Bone marrow (tissue), 2 donors: ENCODE data around the gene WDR86.

ENCODE experiments used
- DNase-seq, 2 donors: peaks; one replicate each; lab custom pipeline; 2025; lab: John Stamatoyannopoulos, UW

The WDR86 gene

DNA sequence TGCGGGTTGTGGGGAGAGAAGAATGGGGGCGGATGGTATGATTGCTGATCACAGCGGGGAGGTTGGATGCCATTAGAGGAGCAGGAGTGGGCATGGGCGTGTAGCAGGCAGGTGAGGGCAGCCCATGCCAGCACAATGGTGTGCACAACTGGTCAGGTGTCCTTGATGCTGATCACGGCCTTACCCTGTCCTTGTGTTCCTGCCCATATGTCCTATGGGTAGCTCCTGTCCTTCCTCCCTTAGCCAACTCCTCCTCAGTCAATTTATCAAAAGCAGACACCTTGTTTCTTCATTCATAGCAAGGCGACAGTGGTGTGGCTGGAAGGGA, 30.7 kb downstream of the WDR86 start:
- no peak for DNase-seq

DNA sequence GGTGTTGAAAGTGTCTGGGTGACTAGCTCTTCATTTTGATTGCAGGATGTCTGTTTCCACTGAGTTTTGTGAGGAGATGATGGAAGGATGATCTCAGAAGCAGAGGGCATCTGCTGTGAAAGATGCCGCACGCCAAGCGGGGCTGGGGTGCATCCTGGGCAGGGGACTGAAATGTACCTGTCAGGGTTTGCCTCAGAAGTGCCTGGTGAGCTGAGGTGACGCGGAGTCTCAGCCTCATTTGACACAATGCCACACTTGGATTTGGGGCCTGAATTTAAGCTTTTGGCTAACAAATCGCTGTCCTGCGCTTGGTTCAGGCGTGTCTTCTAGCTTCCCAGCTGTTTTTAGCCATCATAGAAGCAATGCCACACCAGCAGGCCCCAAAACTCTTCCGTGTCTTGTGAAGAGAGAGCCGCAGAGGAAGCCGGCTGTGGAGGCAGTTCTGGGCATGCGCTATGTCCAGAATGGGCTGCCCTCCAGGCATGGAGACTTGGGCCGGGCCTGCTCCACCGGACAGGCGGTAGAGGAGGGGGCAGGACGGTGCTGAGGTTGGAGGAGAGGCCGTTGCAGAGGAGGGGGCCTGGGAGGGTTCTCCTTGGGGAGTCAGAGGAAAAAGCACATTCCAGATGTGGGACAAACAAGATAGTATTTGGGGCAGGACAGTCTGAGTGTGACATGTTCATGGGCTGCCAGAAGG, 31.2 kb downstream of the WDR86 start:
- DNase-seq: no peak

DNA sequence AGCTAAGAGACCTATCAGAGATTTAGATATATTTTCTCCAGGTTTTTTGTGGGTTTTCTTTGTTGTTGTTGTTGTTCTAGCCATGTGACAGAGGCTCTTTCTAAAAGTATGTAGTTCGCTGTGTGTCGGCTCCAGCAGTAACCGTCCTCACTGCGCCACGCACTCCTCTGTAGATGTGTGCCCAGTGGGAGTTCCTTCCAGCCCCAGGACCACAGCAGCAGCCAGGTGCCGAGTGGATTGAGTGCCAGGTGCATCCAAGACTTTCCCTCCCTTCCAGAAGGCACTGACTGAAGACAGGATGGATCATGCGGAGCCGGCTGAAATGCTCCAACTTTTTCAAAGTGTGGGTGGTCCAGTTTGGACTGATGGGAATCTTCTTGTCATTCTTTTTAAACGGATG, 31.8 kb downstream of the WDR86 start:
- no peak for DNase-seq

DNA sequence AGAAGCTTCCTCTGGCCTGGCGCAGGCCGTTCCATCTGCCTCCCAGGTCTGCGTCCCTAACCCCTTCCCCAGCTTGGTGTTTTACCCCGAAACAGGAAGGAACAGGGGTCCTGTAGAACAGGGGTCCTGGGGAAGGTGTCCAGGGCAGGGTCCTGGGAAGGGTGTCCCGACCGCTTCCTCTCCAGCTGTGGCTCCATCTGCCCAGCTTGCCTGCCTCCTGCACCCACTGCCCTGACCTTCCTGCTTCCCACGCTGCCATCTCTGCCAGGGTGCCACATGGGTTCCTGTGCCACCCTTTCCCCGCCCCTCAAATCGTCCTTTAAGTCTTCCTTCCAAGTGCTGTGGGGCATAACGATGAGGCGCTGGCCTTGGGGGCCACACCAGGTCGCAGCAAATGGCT, 32.4 kb downstream of the WDR86 start:
- no peak for DNase-seq

DNA sequence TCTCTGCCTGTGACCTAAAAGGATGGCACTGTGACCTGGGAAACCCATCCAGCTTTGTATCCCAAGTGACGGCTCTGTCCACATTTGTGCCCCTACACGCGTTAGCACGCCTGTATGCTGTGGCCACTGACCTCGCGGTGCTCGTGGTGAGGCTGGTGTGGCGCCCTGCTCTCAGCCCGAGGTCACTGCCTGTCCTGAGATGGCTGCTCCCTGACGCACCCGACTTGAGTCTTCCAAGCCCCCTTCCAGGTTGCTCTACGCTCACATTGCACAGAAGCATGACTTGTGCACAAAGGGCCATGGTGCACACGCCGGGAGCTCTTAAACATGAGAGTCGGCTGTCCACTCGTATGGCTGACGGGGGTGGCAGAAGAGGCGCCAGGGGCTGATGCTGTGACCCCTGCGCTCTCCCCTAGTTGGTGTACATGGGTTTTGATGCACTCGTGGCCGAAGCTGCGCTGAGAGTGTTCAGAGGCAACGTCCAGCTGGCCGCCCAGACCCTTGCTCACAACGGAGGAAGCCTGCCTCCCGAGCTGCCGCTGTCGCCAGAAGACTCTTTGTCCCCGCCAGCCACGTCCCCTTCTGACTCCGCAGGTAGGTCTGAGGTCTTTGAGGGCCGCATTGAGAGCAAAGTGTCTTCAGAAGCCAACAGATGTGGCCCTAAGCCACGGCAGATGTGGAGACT, 33.5 kb downstream of the WDR86 start:
- no peak for DNase-seq

DNA sequence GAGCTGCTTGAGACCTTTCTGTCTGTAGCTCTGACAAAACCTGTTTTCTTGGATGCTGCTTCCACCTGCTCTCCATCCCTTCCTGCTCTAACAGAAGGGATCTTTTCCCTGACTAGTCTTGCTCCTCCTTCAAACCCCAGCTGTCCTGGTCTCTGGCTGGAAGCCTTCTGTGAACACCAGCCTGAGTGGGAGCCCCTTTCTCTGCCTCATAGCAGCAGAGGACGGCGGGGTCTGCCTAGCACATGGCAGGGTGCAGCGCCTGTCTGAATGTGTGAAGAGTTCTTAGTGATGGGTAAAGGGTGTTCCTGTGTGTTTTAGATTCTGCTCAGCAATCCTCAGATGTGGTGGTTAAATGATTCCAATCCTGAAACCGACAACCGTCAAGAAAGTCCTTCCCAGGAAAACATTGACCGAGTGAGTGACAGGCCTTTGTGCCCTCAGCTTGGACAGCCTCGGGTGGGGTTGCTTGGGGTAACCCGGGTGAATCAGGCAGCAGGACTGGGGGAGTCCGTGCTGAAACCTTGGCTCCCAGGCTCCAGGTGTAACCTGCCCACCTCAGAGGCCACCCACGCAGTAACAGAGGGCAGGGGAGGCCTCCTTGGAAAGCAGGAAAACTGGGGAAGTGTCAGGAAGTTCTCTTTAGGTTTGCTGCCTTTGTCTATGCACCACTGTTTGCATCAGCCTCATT, 34.2 kb downstream of the WDR86 start:
- DNase-seq: no peak

DNA sequence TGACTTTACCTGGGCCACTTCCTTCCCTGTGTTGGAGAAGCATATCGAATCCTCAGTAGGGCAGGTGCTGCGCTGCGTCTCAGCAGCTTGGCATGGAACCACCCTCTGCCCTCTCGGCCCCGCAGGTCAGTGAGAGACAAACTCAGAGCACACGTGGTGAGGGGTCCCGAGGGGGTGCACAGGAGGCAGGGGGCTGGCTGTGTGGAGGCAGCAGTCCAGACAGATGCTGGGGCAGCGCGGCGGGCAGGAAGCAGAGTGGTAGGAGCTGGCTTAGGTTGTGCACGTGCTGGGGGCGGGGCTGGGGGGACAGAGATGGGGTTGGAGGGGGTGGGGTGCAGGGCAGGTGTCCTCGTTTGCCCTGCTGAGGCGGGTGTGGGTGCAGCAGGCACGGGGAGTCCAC, 35.1 kb downstream of the WDR86 start:
- DNase-seq: no peak

DNA sequence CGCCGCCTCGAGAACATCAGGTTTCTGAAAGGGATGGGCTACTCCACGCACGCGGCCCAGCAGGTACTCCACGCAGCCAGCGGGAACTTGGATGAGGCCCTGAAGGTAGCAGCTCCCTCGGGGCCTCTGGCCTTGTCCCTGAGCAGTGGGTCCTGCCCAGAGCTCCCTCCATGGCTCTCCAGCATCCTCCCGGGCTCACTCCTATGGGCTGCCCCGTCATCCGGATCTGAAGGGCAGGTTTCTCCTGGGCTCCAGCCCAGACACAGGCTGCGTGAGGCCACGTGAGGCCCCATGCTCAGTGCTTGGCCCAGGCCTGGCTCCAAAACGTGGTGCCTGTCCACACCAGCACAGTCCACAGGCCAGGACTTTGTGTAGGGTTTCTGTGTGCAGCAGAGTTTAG, 35.7 kb downstream of the WDR86 start:
- DNase-seq: no peak

DNA sequence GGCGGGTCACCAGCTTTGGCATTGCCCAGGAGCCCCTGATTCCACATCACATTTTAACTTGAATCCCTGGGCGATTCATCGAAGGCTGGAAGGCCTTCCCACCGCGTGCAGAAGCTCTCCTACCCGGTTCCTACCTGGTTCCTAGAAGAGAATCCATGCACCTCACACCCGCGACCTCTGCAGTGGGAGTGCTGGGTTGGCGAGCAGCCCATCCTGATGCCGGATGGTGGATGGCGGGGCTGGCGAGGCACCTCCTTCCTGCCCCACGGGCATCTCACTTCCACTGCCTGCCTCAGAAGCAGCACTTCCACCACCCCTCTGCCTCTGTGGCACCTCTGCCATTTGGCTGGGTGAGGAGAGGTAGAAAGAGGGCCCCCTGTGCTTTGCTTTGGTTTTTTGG, 36.2 kb downstream of the WDR86 start:
- no peak for DNase-seq

DNA sequence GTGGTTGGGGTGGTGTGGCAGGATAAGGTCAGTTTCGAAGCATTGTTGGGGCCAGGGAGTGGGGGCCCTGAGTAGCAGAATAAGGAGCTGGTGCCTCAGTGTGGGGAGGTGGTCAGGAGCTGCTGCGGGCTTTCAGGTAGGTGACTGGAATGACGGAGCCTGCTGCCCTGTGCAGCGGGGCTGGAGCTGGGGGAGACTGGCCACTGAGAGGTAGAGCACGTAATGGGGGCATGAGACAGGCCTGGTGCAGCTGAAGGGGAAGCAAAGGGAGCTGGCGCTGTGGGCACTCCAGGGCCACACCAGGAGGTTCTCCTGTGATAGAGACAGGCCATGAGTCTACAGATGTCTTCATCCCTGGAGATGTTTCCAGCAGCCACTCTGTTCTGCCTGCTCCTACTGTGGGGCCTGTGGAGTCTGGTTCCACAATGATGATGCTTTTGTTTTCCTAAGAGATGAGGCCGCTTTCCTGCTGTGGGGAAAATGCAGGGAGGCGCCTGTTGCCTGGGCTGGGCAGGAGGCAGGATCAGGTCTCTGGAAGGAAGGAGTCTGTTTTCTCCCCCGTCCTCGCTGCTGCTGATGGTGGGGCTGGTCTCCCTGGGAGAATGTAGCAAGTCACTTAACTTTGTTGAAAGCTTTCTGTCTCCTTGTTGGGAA, 37.1 kb downstream of the WDR86 start:
- DNase-seq: no peak

DNA sequence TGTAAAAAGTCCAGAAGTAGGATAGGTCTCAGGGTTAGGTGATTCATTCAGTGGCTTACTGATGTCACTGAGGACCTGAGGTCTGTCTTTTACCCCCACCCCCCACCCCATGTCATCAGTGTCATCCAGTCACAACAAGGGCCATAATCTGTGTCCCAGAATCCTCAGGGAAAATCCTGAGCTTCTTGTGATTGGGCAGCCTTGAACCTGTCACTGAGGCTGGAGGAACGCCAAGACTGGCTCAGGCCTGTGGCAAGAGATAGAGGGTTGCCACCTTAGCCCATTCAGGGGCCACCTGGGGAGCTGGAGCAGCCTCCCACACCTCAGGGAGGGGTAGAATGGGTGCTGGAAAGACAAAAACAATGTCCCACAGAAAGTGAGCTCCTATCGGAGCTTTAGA, 38.6 kb downstream of the WDR86 start:
- no peak for DNase-seq

DNA sequence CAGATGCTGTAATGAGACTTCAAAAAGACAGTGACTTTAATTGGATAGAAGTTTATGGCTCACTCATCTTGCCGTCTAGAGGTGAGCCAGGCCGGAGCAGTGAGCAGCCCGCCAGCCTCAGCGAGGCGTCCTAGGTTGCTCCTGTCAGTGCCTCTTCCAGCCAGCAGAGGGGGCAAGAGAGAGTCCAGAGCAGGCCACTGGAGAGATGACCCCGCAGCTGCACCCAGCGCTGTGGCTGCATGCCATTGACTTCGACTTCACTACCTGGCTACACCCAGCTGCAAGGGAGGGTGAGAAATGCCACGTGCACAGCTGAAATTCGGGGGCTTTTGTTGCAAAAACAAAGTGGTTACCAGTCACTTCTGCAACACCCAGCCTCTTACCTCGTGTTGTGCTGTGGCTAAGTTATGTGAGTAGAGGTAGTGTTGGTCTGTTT, 41.7 kb downstream of the WDR86 start:
- DNase-seq: peak; percentile 40 to 54

DNA sequence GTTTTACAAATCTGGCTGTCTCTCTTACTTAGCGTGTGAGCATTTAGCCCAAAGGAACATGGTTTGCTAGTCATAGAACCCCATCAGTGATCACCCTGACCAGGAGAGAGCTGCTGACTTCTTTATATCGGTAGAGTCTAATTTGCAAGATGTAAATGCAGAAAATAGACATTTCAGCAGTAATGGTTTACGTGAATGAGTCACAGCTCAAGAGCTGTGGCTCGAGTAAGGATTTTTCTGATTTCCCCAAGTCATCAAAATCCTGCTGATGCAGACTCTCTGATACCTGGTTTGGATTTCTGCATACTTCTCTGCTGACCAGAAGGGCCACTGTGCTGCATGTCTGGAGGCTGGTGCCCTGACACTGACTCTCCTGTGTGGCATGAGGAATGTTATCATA, 42.6 kb downstream of the WDR86 start:
- no peak for DNase-seq

DNA sequence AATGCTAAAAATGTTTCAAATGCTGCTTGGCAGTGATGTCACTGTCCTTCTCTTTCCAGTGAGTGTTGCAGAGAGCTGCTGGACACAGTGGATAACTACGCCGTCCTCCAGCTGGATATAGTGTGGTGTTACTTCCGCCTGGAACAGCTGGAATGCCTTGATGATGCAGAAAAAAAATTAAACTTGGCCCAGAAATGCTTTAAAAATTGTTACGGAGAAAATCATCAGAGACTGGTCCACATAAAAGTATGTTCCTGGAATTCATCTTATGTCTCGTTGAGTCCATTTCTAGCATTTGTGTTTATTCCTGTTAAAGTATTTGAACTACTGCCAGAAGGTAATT, 43.0 kb downstream of the WDR86 start:
- DNase-seq: no peak

DNA sequence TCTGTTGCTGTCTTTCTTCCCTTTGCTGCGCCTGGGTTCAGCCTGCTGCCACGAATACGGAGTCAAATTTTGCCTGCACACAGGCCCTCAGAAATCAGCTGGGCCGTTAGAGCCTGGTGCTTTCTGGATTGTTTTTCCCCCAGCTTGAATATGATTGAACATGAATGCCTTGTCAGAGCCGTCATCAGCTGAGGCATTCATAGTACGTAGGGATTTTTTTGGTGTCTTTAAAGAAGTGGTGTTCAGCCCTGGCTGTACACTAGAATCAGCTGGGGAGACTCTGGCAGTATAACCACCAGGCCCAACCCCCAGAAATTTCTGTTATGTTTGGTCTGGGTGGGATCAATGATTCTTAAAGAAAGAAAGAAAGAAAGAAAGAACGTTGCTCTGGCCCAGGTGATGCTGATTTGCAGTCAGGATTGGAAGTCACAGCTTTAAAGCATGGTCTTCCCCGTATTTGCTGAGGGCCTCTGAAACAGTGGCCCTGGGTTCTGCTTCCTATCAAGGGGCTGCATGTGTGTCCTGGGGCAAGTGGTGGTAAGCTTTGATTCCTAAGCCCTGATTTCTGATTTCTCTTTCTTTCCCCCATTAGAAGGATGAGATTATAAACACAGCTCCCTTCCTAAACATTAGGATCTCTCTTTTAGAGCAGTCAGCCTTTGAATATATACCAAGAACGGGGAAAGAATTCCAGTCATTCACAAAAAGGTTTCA, 43.5 kb downstream of the WDR86 start:
- no peak for DNase-seq

DNA sequence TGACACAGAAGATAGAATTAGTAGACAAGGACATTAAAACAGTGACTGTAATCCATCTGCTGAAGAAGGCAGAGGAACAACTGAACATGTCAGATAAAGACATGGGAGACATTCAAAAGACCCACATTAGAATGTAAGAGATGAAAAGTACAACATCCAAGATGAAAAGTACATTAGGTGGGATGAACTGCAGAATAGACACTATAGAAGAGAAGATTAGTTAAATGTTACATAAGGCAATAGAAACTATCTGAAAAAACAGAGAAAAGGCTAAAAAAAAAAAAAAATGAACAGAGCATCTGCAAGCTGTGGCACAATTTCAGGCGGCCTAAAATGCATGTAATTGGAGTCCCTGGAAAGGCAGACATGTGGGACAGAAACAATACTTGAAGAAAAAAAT, 46.7 kb downstream of the WDR86 start:
- DNase-seq: no peak

DNA sequence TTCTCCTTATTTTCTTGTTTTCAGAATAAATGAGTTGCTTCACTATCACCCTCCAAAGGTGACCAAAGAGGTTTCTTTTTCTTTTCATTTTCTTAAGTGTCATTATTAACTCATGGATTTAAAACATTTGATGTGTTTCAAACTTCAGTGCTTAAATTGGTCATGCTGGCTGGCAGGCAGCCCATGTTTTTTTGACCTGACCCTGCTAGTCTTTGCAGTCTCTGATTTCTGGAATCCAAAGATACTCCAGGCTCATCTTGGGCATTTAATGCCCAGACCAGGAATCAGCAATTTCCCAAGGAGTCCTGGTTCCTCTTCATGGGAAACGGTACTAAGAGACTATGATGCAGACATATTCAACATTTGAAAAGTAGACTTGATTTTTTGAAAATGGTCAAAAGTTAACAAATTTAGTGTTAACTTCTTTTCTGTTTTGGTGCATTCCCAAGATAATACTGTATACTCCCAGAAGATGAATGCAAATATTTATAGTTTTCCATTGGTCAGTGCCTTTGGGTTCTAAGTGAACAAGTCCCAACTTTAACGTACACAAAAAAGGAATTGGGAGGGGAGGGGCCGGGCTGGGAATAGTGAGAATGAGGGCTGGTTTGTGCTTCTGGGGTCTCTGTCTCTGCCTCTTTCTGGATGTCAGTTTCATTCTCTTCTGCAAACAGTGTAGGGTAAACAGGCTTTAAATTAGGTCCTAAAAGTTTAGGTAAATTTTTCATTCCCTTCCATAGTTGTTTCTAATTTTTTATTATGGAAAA, 48.5 kb downstream of the WDR86 start:
- DNase-seq: no peak

DNA sequence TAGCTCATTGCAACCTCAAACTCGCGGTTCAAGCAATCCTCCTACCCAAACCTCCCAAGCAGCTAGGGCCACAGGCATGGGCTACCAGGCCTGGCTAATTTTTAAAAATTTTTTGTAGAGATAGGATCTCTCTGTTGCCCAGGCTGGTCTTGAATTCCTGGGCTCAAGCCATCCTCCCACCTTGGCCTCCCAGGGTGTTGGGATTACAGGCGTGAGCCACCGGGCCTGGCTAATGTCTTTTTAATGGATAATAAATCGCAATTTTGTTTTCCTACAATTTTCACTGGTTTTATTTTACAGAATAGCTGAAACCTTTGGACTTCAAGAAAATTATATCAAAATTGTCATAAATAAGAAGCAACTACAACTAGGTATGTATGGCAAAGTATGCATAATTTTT, 57.3 kb downstream of the WDR86 start:
- no peak for DNase-seq

DNA sequence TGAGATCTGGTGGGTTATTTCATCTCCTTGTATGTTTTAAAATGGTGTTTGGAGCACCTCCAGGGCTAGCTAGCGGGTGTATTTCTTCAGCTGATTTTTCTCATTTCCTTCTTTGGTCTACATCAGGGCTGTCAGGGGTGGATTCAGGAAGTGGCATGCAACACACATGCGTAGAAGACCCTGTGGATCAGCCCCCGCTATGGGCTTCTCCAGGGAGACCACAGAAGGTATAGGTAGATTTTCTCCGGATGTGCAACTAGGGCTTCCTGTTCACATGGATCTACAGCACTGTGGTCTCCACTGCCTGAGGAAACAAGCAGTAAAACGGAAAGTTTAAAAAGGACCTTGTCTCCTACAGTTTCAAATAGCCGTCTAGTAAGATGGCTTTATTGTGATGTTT, 57.9 kb downstream of the WDR86 start:
- peak in 1 of 2 donors; percentile 15 for DNase-seq

DNA sequence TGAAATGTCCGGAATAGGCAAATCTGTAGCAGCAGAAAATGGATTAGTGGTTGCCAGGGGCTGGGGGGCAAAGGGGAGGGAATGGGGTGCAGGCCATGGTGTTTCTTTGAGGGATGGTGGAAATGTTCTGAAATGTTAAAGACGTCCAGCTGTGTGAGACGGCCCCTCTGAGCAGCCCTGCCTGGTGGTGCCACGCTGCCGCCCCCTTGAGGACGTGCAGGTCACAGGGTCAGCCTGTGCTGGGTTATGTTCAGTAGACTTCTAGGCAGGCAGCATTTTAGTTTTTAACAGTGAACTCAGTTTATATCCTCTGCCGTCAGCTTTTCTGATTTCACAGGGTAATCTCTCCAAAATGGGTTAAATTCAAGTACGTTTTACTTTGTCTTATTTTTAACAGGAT, 58.8 kb downstream of the WDR86 start:
- DNase-seq: peak in 1 of 2 donors; percentile 7

DNA sequence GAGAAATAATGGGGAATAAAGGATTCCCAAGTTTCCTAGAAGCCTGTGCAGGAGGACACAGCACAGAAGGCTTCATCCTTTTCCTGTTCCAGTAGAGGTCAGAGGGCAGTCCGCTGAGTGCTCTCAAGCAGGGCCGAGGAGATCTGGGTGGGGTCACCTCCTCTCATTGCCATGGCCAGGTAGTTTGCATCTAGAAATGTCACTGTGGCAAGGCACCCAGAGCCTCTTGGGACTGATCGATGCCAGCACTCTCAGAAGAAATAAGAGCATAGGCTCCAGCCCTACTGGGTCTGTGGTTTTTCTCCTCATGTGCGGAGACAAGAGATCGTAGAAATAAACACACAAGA, 60.4 kb downstream of the WDR86 start:
- DNase-seq: no peak

DNA sequence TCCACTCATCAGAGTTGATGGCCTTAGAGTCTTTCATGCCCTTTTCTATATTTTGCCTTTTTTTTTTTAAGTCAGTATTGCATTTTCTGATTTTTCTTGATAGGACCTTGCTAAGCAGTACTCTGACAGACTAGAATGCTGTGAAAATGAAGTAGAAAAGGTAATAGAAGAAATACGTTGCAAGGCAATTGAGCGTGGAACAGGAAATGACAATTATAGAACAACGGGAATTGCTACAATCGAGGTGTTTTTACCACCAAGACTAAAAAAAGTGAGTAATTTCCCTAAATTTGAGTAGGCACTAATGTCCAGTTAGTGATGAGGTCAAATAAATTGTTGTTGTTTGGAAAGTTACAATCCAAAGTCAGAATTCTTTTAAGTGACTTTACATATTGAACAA, 60.9 kb downstream of the WDR86 start:
- DNase-seq: no peak
